ENCODE data around the gene SLC16A10.

GRCh38 chr6:111256646-111257045 lies 169.3 kb downstream of the SLC16A10 start:
- no peak for TF ChIP-seq SUZ12 (IDR thresholded peaks at IDR 0.05)
- TF ChIP-seq ELF4 (IDR thresholded peaks at IDR 0.05) = no peak
- no peak for TF ChIP-seq FOXK2 (IDR thresholded peaks at IDR 0.05)
- TF ChIP-seq NFRKB (IDR thresholded peaks at IDR 0.05) = no peak
- TF ChIP-seq SP1 (IDR thresholded peaks at IDR 0.05) = no peak
- TF ChIP-seq ARNT (IDR thresholded peaks at IDR 0.05) = no peak
- no peak for TF ChIP-seq BHLHE40 (IDR thresholded peaks at IDR 0.05; ENCODE audit: borderline replicate concordance)
- TF ChIP-seq ZNF384 (IDR thresholded peaks at IDR 0.05) = peak; percentile 93
- no peak for TF ChIP-seq FOXA1 (IDR thresholded peaks at IDR 0.05)
- TF ChIP-seq HDGF (IDR thresholded peaks at IDR 0.05; ENCODE audit: borderline replicate concordance) = no peak
- no peak for TF ChIP-seq CTBP1 (IDR thresholded peaks at IDR 0.05; ENCODE audit: borderline replicate concordance)
- TF ChIP-seq FOXM1 (IDR thresholded peaks at IDR 0.05; ENCODE audit: borderline replicate concordance) = no peak
